A204.1 (cell line): ENCODE results near the gene VASN.
"Not testable (repeated sequence)": the region's sequence is repeated elsewhere in the genome, so short reads cannot be mapped to it uniquely, and the experiment has no call there.

Experiments used
- FAIRE-seq: peaks from 2 replicates; lab custom pipeline; 2012; peaks lifted over from hg19 to GRCh38; lab: Jason Lieb, UNC

VASN gene

DNA sequence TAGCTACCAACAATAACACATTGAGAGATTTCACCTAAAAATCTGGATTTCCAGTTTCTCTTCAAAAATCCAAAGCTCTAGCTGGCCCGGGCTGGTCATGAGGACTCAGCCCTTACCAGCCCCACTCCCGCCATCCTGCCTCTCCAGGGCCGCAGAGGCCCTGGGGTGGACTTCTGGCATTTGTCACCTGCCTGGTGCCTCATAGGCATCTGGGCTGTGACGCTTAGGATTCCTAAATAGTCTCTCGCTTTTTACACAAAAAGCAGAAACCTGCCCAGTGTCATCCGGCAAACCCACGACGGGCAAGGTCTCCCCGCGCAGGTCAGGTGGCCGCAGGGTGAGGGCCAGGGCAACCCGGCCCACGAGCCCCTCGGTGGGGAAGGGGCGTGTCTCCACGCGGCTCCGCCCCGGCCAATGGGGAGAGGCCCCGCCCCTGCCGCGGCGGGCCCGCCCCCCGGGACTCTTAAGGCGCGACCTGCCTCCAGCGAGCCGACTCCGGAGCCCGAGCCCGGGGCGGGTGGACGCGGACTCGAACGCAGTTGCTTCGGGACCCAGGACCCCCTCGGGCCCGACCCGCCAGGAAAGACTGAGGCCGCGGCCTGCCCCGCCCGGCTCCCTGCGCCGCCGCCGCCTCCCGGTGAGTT, at the start of gene VASN:
VASN (plus strand) TSS at position 492 of the 644 bp plus-strand sequence. CDS start 9,030 bp downstream, outside the sequence.
- FAIRE-seq, result no peak

GRCh38 chr16:4322121-4323052, 49.3 kb upstream of the VASN start:
- no peak for FAIRE-seq

- no peak for FAIRE-seq
These were observed 48.4 kb upstream of the VASN start for GRCh38 chr16:4323071-4323844.

GRCh38 chr16:4323845-4324488, 47.7 kb upstream of the VASN start:
- no peak for FAIRE-seq

DNA sequence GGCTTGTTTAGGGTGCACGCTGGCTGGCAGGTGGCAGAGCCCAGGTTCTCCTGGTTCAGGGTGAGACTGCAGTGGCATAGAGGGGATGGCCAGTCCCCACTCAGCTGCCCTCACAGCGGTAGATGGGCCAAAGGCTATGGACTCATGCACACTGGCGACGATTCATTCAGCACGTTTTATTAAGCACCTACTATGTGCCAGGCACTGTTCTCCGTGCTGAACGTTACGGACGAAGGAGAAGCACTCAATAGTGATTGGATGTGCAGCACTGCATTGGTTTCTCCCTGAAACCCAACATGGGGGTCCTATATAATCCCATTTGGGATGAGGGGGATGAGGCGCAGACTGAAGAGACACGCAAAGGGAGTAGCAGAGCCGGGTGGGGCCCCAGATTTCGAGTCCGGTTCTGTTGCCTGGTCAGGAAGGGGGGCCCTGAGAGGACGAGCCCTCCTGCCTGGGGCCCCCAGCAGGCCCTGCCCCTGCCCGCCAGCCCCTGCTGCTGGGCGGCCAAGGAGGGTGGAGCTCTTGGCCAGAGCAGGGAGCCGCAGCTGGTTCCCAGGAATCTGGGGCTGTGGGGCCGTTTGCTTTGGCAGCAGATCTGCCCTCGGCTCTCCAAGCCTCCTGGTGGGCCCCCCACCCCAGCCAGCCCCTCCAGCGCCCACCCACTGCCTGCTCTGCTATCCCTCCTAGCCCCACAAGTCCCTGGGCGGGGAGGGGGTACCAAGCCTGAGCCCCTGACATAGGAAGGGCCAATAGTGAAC, 47.0 kb upstream of the VASN start:
- no peak for FAIRE-seq

- no peak for FAIRE-seq
These were observed 46.3 kb upstream of the VASN start for GRCh38 chr16:4325253-4325758.

DNA sequence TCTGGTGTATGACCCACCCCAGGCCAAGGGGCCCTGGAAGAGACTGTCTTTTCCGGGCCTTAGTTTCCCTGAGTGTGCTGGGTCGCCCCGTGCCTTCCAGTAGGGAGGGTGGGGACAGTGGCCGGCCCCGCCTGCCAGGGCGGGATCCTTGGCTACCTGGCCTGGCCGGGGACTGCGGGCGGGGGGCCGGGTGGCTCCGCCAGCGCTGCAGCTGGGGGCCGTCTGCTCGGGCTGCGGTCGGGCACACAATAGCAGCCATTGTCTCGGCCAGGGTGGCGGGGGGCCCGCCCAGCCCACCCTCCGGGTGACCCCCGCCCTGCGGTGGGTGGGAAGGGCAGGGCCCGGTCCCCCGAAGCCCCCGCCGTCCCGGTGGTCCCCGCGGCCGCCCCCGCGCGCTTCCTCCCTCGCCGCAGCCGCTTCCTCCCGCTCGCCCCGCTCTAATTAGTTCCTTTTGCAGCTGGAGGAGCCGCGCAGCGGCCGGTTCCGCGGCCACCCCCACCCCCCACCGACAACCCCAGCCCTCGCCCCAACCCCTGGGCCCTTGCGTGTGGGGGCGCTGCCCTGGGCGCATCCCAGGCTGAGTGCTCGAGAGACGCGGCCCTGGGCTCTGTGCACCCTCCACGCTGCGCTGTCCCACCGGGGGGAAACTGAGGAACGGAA, 44.1 kb upstream of the VASN start:
- FAIRE-seq, result no peak

GRCh38 chr16:4328046-4328781, 43.4 kb upstream of the VASN start:
- no peak for FAIRE-seq

DNA sequence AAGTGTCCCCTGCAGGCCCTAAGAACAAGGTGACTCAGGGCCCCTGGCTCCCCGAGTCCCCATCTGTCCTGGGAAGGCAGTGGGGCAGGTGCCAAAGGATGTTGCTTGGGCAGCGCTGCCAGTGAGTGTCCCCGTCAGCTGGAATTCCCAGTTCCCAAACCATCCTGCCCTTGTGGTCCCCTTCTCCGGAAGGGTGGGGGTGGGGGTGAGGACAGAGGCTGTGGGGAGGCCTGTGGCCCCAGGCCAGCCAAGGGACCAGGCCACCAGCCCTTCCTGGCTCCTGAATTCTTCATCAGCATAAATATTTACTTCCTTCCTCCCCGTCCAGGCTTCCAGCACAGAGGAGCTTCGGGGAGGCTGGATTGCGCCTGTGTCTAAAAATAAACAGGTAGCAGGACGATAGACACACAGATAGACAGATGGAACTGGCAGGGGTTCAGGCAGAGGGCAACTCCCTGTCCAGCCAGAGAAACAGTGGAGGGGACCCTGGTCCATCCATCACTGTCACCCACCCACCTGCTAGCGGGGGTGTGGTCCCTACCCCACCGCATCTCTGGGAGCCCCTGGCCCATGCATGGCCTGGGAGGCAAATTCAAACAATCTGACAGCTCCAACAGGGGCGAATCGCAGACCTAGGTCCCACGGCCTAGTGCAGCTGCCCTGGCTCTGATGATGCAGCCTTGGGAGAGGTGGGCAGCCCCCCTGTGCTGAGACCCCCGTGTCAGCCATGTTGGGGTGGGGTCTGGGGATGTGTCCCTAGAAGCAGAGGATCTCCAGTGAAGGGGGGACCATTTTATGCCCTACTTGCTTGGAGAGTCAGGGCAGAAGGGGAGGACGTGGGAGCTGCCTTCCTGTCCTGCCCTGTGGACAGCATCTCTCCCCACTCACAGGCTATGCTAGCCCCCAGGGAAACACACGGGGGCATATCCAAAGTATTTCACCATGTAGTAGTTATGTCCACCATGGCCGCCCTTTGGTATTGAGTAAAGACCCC, 42.6 kb upstream of the VASN start:
- FAIRE-seq, result no peak

- FAIRE-seq, result peak; percentile 29
These were observed 41.3 kb upstream of the VASN start for GRCh38 chr16:4330277-4330874.

- no peak for FAIRE-seq
These were observed 39.6 kb upstream of the VASN start for GRCh38 chr16:4332083-4332482.

- FAIRE-seq, result no peak
These were observed 38.9 kb upstream of the VASN start for GRCh38 chr16:4332623-4333307.

- FAIRE-seq, result no peak
These were observed 38.4 kb upstream of the VASN start for GRCh38 chr16:4333308-4333638.

DNA sequence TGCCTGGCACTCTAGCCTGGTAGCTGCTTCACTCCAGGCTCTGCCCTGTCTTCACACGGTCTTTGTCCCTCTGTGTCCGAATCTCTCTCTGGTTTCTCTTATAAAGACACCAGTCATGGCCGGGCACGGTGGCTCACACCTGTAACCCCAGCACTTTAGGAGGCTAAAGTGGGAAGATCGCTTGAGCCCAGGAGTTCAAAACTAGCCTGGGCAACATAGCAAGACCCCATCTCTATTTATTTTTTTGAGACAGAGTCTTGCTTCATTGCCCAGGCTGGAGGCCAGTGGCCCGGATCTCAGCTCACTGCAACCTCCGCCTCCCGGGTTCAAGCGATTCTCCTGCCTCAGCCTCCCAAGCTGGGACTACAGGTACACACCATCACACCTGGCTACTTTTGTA, 37.9 kb upstream of the VASN start:
- not testable (repeated sequence) for FAIRE-seq

GRCh38 chr16:4334724-4335495, 36.7 kb upstream of the VASN start:
- FAIRE-seq, result no peak

DNA sequence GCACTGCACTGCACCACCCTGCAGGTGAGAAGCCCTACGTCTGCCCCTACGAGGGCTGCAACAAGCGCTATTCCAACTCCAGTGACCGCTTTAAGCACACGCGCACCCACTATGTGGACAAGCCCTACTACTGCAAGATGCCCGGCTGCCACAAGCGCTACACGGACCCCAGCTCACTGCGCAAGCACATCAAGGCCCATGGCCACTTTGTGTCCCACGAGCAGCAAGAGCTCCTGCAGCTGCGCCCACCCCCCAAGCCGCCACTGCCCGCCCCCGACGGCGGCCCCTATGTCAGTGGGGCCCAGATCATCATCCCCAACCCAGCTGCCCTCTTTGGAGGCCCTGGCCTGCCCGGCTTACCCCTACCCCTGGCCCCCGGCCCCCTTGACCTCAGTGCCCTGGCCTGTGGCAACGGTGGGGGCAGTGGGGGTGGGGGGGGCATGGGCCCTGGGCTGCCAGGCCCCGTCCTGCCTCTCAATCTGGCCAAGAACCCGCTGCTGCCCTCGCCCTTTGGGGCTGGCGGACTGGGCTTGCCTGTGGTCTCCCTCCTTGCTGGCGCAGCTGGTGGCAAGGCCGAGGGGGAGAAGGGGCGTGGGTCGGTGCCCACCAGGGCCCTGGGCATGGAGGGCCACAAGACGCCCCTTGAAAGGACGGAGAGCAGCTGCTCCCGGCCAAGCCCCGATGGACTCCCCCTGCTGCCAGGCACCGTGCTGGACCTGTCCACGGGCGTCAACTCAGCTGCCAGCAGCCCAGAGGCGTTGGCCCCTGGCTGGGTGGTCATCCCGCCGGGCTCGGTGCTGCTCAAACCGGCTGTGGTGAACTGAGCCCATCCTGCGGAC, 34.7 kb upstream of the VASN start:
- FAIRE-seq, result no peak
